GM12873 (cell line): ENCODE data around the gene ERV3-1.

ENCODE experiments used
- CTCF ChIP-seq: IDR thresholded peaks from 2 replicates; pipeline ENCODE4 v1.5.1; 2012; ENCODE audit warnings: low read depth, mild to moderate bottlenecking, moderate library complexity, low read length, control low read depth; ENCODE audit not compliant: insufficient read depth; ENCODE audit errors: missing control alignments

ERV3-1 gene

DNA sequence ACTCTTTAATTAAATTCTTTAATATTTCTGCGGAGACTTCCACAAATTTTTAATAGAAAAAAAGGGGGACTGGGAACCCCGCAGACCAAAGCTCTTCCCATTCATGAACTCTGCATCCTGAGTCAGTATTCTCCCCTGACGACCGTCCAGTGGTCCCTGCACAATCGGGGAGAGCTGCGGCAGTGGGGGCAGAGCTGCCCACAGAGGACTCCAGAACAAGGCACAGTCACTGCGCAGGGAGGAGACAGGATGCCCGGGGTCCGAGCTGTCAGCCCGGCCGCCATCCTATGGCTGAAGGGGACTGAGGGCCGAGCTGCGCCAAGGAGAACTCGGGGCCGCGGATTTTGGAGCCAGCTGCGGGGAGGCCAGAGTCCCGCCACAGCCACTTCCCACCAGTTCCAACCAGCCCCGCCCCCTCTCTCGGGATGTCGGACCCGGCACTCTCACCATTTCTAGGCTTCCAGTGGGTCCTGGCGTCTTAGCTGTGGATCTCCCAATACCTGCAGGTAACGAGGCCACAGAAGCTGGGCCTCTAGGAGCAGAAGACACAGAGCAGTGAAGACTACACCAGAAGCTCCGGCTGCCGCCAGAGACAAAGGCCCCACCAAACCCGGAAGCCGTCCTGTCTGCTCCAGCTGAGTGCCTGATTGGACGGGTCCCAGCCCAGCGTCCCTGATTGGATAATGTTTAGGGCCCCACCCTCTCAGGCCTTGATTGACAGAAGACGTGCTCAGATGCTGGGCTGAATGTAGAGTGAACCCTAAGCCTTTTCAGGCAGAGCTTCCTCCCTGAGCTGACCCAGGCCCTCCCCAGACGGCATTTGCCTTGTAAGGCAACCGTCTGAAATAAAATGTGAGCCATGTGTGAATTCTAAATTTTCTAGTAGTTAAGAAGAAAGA is at the start of gene ERV3-1:
Gene ERV3-1, minus strand, starts transcription at position 594 of the 899 bp plus-strand sequence. CDS start 13,661 bp downstream, outside the sequence.
- no peak for TF ChIP-seq CTCF

DNA sequence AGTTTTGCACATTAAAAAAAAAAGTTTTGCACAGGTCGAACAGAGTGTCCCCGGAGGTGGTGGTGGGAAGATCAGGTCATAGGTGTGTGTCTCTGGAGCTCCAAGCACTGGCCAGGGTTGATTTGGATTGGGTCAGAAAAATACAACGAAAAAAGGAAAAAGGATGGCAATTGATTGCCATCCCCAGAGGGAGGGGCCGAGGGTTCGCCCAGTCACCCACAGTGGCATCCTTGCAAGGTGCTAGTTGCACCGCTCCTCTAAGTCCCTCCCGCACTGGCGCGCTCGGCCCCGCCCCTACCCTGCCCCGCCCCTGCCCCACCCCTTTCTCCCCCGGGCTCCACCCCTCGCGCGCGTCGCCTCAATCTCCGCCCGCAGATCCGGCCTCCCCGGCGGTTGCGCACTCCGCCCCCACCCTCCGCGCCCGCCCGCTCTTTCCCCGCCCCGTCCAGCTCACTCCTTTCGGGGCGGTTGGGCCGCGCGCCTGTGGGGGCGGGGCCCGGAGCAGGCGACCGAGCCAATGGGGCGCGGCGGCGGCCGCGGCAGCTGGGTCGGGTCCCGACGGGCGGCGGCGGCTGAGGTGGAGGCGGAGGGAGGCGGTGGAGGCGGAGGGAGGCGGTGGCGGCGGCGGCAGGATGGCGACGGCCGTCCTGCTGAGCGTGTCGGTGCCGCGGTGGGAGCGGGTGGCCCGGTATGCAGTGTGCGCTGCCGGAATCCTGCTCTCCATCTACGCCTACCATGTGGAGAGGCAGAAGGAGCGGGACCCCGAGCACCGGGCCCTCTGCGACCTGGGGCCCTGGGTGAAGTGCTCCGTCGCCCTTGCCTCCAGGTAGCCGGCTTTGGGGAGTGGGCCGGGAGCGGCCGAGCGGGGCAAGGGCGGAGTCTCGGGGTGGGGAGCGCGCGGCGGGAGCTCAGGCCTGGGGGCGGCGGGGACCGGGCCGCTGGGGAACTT is 31.5 kb upstream of the ERV3-1 start:
- TF ChIP-seq CTCF: peak; percentile 26

DNA sequence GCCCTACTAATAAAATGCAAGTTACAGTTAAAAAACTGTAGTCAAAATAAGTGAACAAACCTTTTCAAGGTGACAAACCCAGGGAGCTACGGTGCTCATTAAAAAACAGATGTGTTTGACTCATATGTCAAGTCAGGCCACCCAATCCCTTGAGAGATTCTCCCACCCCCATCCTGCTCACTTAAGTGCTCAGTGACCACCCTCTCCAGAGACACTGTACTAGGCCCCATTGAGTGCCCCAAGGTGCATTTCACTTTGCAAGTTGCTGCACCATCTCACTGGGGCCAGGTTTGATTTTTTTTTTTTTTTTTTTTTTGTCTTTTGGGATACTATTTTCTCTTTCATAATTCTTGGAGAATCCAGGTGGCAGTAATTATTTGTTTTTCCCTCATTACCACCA is 1.9 kb downstream of the ERV3-1 start:
- TF ChIP-seq CTCF: no peak

GRCh38 chr7:65002972-65003585 is 3.4 kb downstream of the ERV3-1 start:
- TF ChIP-seq CTCF: no peak

DNA sequence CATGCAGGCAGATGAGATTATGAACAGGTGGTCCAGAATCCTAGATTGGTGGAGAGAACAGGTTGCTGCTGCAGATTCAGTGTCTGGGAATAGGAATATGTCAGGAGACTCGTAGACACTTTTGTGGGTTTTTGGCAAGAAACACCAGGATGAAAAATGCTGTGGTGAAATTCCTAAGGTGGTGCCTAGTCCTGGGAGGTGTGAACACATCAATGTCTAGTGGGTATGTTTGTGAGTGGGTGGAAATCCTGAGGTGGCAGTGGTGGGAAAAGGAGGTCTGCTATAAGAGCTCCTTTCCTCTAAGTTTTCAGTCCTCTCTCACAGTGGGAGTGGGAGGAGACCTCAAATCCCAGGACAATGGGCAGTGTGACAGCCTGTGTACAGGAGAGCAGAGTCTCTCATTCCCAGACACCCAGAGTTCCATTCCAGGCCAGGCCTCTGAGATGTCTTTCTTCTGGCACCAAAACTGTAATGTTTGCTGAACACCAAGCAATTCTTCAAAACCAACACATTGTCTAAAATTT is 5.1 kb downstream of the ERV3-1 start:
- TF ChIP-seq CTCF: no peak

- TF ChIP-seq CTCF: no peak
Observed at GRCh38 chr7:64999165-65000004, 7.1 kb downstream of the ERV3-1 start.
